GM12873 (cell line): ENCODE results near the gene SDR39U1.

Experiments
- TF ChIP-seq, protein P1 (sequence below): IDR thresholded peaks from 2 replicates; pipeline ENCODE4 v1.5.1; 2012; ENCODE audit warnings: low read depth, mild to moderate bottlenecking, moderate library complexity, low read length, control low read depth; ENCODE audit not compliant: insufficient read depth; ENCODE audit errors: missing control alignments

SDR39U1 gene

DNA sequence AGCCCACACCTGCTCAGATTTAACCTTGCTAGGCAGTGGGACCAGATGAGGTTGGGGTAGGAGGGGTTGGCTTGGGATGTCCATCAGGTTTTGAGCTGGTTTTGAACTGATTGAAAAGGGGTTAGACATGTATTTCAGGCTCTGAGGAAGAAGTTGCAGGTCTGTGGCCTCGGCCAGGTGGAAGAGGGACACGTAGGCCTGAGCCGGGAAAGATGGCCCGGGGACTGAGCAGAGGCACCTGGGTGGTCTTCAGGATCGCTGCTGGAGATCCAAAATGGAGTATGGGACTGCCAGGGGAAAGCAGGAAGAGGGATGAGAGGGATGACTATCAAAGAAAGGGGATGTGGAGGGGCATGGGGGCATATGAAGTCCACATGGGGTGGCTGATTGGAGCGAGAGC lies 36.2 kb downstream of the SDR39U1 start:
- TF ChIP-seq, protein P1, sequence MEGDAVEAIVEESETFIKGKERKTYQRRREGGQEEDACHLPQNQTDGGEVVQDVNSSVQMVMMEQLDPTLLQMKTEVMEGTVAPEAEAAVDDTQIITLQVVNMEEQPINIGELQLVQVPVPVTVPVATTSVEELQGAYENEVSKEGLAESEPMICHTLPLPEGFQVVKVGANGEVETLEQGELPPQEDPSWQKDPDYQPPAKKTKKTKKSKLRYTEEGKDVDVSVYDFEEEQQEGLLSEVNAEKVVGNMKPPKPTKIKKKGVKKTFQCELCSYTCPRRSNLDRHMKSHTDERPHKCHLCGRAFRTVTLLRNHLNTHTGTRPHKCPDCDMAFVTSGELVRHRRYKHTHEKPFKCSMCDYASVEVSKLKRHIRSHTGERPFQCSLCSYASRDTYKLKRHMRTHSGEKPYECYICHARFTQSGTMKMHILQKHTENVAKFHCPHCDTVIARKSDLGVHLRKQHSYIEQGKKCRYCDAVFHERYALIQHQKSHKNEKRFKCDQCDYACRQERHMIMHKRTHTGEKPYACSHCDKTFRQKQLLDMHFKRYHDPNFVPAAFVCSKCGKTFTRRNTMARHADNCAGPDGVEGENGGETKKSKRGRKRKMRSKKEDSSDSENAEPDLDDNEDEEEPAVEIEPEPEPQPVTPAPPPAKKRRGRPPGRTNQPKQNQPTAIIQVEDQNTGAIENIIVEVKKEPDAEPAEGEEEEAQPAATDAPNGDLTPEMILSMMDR = no peak

DNA sequence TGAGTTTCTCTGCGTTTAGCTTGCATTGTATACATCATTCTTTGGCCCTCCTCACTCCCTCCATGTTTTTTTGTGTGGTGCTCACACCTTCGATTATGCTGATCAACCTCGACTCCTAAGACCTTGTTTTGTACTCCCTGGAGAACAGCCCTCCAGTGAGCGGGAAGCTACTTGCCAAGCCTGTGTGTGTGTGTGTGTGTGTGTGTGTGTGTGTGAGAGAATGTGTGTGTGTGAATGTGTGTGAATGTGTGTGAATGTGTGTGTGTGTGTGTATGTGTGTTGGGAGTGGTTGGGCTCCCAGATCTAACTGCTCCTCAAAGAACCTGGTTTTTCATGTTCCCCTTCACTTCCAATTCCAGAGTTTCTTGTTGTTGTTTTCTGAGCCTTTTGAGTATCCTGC lies 37.8 kb downstream of the SDR39U1 start:
- TF ChIP-seq, protein P1 = no peak

DNA sequence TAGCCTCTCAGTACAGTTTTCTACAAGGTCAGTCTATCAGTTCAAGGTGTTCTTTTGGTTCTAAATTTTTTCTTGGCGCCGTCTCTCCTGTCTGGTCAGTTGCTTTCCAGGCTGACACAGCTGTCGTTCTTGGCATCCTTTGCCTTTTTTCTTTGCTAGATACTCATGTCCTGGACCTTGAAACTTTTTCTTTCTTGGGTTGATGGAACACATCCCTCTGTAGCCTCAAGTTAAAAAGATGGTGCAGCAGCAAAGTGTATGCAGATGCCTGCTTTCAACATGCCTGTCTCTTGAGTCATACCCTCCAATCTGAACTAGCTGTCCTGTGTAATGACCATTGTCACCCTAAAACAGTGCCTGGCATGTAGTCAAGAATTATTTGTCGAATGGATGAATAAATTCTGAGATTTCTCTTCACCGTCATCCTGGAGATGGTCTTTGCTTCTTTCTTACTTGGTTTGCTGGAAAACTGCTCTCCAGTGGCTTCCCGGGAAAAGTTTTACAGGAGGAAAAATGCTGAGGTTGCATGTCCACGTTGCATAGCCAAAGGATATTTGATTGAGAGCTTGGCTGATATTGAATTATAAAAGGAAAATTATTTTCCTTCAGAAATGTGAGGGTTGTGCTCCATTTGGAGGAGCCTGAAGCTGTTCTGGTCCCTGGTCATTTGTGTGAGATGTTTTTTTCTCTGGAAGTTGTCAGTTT lies 39.1 kb downstream of the SDR39U1 start:
- TF ChIP-seq, protein P1 = no peak

DNA sequence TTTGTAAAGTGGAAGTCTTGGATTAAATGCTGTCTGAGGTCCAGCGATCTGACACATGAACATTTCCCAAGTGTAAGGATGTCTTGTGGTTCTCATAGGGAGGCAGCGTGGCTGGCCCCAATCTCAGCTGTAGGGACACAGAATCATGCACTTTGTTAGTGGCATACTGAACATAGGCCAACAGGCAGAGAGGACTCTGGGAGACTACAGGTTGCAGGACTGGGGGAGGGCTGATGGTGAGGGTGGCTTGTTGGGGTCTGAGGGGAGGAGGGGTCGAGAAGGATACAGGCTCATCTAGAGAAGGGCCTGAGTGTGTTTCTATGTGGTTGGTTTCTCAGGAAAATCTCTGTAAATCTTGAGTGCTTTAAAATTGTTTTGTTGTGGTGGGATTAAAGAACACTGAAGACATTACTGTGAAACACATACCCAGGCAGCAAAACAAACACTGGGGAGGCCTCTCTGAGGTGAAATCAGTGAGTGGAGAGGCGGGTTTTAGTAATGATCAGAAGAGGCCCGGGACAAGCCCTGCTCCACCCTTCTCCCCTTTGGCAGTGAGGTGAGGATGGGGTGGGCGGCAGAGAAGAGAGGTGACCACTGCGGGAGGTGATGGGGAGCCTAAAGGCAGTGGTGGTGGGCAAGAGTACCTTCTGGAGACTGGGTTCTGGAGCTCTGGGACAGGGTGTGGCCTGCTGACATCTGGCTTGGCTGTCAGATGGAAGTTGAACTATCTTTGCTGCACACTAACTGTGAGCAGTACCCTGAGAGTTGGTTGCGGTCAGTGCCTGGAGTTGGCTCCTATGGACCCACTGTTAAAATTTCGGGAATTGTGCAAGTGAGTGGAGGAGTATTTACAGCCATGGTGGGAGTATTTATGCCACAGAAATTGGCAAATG lies 40.5 kb downstream of the SDR39U1 start:
- TF ChIP-seq, protein P1 = no peak

DNA sequence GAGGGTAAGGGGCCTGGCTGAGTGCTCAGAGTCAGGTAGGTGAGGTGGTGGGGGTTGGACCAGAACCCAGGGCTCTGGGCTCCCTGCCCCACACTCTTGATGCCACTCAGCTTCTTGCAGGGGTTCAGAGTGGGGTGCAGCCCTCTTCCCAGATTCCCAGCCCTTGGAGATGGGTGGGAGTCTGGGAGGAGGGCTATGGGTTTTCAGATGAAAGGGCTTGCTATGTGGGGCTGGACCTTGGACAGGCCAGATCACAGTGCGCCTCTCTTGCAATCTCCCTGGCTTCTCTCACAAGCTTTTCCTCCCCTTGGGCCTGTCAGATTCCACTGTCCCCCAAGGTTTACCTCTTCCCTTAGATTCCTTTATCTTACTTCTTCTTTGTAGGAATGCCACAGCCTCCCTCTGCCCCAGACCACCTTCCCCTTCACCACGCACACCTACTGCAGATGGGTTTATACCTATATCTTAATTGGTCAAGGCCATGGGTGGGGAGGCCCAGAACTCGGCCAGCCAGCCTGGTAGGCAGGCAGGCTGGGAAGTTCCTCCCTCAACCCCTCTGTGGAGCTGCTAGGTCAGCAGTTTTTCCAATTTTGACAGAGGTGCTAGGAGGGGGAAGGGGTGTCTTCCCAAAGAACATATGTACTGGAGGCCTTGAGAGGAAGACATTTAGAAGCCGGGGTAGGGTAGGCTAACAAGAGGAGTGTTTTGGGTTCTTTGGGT lies 42.4 kb downstream of the SDR39U1 start:
- TF ChIP-seq, protein P1 = no peak

DNA sequence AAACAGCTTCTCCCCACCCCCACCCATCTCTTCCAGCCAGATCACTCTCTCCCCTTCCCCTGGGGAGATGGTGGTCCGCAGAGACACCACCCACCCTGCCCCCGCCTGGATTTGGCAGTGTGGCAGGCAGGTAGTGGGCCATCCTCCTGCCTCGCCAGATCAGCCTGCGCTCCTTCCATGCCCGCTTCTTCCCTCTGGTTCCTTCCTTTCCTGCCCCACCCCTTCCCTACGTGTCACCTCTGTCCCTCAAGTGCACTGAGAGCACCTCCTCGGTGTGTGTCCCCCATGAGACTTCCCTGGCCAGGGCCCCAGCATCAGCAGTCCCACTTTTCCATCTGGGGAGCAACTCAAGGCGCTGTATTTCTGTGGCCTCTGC lies 43.1 kb downstream of the SDR39U1 start:
- TF ChIP-seq, protein P1 = no peak
